ENCODE data around the gene RBM18. TPM values are rescaled to one million over a fixed set of nuclear protein-coding genes. Genes with fewer than 3 reads are reported as not detected.

RBM18 gene, protein sequence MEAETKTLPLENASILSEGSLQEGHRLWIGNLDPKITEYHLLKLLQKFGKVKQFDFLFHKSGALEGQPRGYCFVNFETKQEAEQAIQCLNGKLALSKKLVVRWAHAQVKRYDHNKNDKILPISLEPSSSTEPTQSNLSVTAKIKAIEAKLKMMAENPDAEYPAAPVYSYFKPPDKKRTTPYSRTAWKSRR
- 10.4 and 13.8 TPM in 2 replicates for total RNA-seq

DNA sequence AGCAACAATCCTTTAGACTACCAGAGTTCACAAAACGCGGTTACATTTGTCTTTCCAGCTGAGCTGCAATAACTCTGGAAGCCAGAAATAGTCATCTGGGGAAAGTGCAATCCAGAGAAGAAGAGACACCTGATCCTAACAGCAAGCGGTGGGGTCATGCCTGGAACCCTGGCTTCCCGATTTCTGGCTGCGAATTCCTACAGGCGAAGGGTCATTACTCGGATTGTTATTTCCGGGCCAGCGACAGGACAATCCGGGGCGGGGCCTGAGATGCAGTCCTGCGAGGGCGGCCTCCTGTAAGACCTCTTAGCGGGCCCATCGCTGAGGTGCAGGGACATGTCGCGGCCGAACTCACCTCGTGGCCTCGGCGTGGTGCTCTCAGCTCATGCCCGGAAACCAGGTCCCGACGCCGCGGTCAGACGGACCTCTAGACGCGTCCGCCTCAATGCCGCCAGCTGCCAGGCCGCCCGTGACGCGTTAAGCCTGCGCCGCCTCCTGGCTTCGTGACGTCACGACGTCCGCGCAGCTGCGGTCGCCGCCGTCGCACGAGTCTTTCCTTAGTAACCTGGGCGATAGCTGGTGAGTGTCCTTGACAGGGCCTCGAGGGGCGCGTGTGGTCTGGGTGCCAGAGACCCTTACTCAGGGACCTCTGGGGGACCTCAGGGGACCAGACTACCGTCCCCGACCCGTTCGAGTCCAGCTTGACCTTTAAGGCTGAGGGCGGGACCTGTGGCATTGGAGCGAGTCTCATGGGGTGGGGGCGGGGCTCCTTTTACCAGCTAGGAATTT is at the start of gene RBM18, which contains the start of gene MRRF:
Gene RBM18, minus strand, starts transcription at position 481 of the 789 bp plus-strand sequence. CDS start 3,348 bp downstream, outside the sequence.
Gene MRRF, plus strand, starts transcription at position 523 of the 789 bp plus-strand sequence. CDS start 6,010 bp downstream, outside the sequence.

DNA sequence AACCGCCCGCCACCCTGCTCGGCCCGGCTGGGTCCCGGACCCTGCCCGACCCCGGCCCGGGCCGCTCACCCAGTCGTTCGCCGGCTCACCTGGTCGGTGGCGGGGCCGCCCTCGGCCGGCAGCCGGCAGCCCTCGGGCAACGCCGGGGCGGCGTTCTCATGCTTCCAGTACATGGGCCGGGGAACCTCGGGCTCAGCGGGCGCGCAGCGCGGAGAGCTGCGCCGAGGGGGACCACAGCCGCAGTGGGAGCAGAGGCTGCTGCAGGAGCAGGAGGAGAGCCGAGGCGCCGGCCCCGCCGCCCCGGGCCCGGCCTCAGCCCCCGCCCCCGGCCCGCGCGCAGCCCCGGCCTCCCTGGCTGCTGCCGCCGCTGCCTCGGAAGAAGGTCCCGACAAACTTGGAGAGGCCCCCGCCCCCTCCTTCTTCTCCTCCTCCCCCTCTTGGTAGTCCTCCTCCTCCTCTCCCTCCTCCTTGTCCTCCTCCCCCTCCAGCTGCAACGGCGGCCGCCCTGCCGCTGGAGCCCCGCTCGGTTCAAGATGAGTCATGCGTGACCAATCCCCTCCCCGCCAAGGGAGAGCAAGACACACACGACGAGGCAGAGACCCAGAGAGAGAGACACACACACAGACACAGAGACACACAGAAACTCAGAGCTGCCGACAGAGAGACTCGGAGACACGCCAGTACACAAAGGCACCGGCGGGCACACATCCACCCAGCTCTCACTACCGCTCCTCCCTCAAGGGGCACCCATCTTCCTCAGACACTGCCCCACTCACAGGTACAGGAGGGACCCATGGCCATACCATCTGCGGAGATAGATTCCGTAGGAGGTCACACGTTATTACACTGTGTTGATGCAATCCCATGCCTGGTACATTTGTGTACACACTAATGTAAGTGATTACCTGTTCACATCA is 35.8 kb downstream of the RBM18 start, which contains the start of gene LHX6:
Gene LHX6, minus strand, starts transcription at position 390 of the 917 bp plus-strand sequence. Its CDS starts 217 bp downstream, at position 173.

Other genes starting within 250 kb of the RBM18 start
- gene TTLL11, start 171.5 kb downstream of the RBM18 start, total RNA-seq = 4.0 and 4.3 TPM in 2 replicates
- gene NDUFA8, start 105.1 kb downstream of the RBM18 start, total RNA-seq = 64.3 and 69.1 TPM in 2 replicates
- not detected in 2 replicates for gene MORN5, start 104.9 kb downstream of the RBM18 start, total RNA-seq
- not detected in 2 replicates for gene LHX6, start 35.9 kb downstream of the RBM18 start, total RNA-seq
- 33.3 and 43.8 TPM in 2 replicates for gene MRRF, start within 50 bp of the RBM18 start, total RNA-seq
- 7.5 and 9.4 TPM in 2 replicates for gene PTGS1, start 106.2 kb upstream of the RBM18 start, total RNA-seq
- gene OR1J1, start 213.1 kb upstream of the RBM18 start, total RNA-seq = not detected in 2 replicates
- not detected in 2 replicates for gene OR1J2, start 246.0 kb upstream of the RBM18 start, total RNA-seq